GM21825 (cell line): ENCODE data around the gene ANKRD18A.
"Not testable (repeated sequence)": the region's sequence is repeated elsewhere in the genome, so short reads cannot be mapped to it uniquely, and the experiment has no call there.

Experiments
- ATAC-seq: cut with Tn5 transposase; IDR thresholded peaks from one replicate; pipeline ENCODE4 v1.9.1; 2021; ENCODE audit warnings: mild to moderate bottlenecking, moderate library complexity; ENCODE audit not compliant: unreplicated experiment

The ANKRD18A gene

GRCh38 chr9:38629511-38629910, 9.1 kb upstream of the ANKRD18A start:
- no peak for ATAC-seq

- ATAC-seq = no peak
Observed at GRCh38 chr9:38626006-38626405, 5.6 kb upstream of the ANKRD18A start.

GRCh38 chr9:38622951-38623350, 2.6 kb upstream of the ANKRD18A start:
- ATAC-seq = no peak

- ATAC-seq = no peak
Observed at GRCh38 chr9:38622288-38622674, 1.9 kb upstream of the ANKRD18A start.

- peak; percentile 24 for ATAC-seq
Observed at GRCh38 chr9:38621434-38622287, 1.3 kb upstream of the ANKRD18A start.

- no peak for ATAC-seq
Observed at GRCh38 chr9:38619556-38620447, 594 bp downstream of the ANKRD18A start.

- ATAC-seq = not testable (repeated sequence)
Observed at GRCh38 chr9:38598029-38598745, 22.2 kb downstream of the ANKRD18A start.

- not testable (repeated sequence) for ATAC-seq
Observed at GRCh38 chr9:38595117-38595516, 25.3 kb downstream of the ANKRD18A start.

- not testable (repeated sequence) for ATAC-seq
Observed at GRCh38 chr9:38591346-38592063, 28.9 kb downstream of the ANKRD18A start.

- ATAC-seq = not testable (repeated sequence)
Observed at GRCh38 chr9:38583765-38584164, 36.6 kb downstream of the ANKRD18A start.

- ATAC-seq = not testable (repeated sequence)
Observed at GRCh38 chr9:38580112-38580511, 40.3 kb downstream of the ANKRD18A start.

- ATAC-seq = not testable (repeated sequence)
Observed at GRCh38 chr9:38576181-38576580, 44.2 kb downstream of the ANKRD18A start.

GRCh38 chr9:38566048-38566447, 54.3 kb downstream of the ANKRD18A start:
- ATAC-seq = not testable (repeated sequence)

GRCh38 chr9:38565178-38565577, 55.2 kb downstream of the ANKRD18A start:
- not testable (repeated sequence) for ATAC-seq

GRCh38 chr9:38563911-38564310, 56.5 kb downstream of the ANKRD18A start:
- ATAC-seq = not testable (repeated sequence)

- ATAC-seq = not testable (repeated sequence)
Observed at GRCh38 chr9:38561134-38561533, 59.3 kb downstream of the ANKRD18A start.

GRCh38 chr9:38559172-38559571, 61.2 kb downstream of the ANKRD18A start:
- not testable (repeated sequence) for ATAC-seq

GRCh38 chr9:38557746-38558145, 62.6 kb downstream of the ANKRD18A start:
- not testable (repeated sequence) for ATAC-seq

- ATAC-seq = not testable (repeated sequence)
Observed at GRCh38 chr9:38554966-38555365, 65.4 kb downstream of the ANKRD18A start.

GRCh38 chr9:38553019-38553418, 67.4 kb downstream of the ANKRD18A start:
- not testable (repeated sequence) for ATAC-seq
